MM.1S (cell line): ENCODE data around the gene PHETA1.
A peak's percentile ranks its signal among the peaks of the same experiment; 100 is the strongest.

Source experiments
- CTCF ChIP-seq: fragments of 300-600 bp; sonication (generic); IDR thresholded peaks from 2 replicates; pipeline ENCODE4 v1.5.1; 2016; ENCODE audit warnings: antibody characterized with exemption, low read length, mixed read lengths
- EZH2 ChIP-seq: fragments of 300-600 bp; sonication (generic); optimal IDR thresholded peaks from 2 replicates; pipeline ENCODE3; 2017; ENCODE audit warnings: low read depth, mild to moderate bottlenecking, antibody characterized with exemption, low read length, mixed read lengths
- EZH2phosphoT487 ChIP-seq: fragments of 300-600 bp; sonication (generic); IDR thresholded peaks from 2 replicates; pipeline ENCODE4 v1.6.1; 2018; ENCODE audit warnings: antibody characterized with exemption, low read length

- TF ChIP-seq CTCF (peak; percentile 73), EZH2phosphoT487 (no peak), EZH2 (no peak)
These were observed 55.0 kb downstream of the PHETA1 start for GRCh38 chr12:111313833-111314259.
